NCI-H82 (cell line): Measurements from ENCODE around the gene RBM46.
"Not testable (repeated sequence)": the region's sequence is repeated elsewhere in the genome, so short reads cannot be mapped to it uniquely, and the experiment has no call there.

Experiments used
- DNase-seq: peaks from one replicate; lab custom pipeline; 2025; lab: John Stamatoyannopoulos, UW

The RBM46 gene

GRCh38 chr4:154838155-154838554 is 57.1 kb downstream of the RBM46 start:
- no peak for DNase-seq

DNA sequence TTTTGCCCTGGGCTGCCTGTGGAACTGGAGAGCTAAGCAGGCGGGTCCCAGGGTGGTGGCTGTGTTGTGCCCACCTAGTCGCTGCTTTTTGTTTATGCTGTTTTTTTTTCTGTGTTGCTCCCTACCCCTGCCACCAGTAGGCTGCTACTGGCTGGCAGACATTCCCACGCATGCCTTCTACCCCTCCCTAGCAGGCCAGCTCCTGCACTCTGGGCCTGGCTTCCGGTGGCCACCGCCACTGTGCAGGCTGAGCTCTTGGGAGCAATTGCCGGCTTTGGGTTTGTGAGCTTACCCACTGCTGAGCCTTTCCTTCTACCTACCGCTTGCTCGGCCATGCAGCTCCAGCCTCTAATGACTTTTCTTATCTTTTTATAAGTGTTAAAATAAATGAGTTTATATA is 57.6 kb downstream of the RBM46 start:
- no peak for DNase-seq

DNA sequence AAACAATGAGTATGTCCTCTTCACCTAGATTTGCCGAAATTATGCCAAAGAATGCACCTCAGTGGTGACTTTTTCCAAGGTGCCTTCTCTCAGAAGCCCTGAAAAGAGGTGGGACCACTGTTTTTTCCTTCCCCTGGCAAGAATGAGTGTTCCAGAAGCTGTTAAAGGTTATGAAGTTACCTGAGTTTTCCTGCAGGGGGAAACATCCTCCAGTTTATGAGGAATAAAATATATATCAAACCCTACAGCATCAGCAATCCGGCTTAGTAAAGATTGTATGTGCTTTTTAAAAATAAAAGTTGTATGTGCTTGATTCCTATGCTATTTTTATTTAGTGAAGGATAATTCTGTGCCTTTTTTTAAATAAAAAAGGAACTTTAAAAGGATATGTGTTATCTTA is 73.3 kb downstream of the RBM46 start:
- DNase-seq: peak; percentile 44

GRCh38 chr4:154858166-154858565 is 77.1 kb downstream of the RBM46 start:
- DNase-seq: no peak

GRCh38 chr4:154868414-154869194 is 87.5 kb downstream of the RBM46 start:
- DNase-seq: no peak

DNA sequence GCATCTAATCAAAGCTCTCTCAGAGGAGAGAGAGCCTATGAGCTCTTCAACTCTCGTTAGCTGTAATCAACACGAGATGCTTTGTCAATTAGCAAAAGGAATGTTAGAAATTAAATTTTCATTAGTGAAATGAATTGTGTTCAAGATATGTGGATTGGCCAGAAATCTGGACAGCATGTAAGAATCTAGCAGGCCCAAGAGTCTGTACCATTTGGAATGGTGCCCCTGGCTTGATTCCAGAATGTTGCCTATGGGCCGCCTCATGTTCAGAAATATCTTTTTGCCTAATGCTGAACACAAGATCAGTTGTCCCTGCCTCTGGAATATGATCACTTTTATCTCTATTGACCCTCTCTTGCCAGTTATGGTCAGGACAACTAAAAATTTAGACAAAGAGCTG is 88.2 kb downstream of the RBM46 start:
- no peak for DNase-seq

- DNase-seq: no peak
These were observed 91.1 kb downstream of the RBM46 start for GRCh38 chr4:154872198-154872597.

- DNase-seq: not testable (repeated sequence)
These were observed 93.0 kb downstream of the RBM46 start for GRCh38 chr4:154874049-154874448.

- DNase-seq: peak; percentile 92
These were observed 96.2 kb downstream of the RBM46 start for GRCh38 chr4:154877110-154877760.
